DMS 273 (cell line): Measurements from ENCODE around the gene RAB9A.
A peak's percentile ranks its signal among the peaks of the same experiment; 100 is the strongest.
"Not testable (repeated sequence)": the region's sequence is repeated elsewhere in the genome, so short reads cannot be mapped to it uniquely, and the experiment has no call there.

Experiments
- DNase-seq: peaks from one replicate; lab custom pipeline; 2025; ENCODE audit not compliant: unreplicated experiment; lab: John Stamatoyannopoulos, UW

Gene RAB9A

GRCh38 chrX:13699183-13699826 is 10.4 kb downstream of the RAB9A start:
- DNase-seq: no peak

GRCh38 chrX:13700380-13700779 is 11.5 kb downstream of the RAB9A start:
- DNase-seq: no peak

- no peak for DNase-seq
Measured at GRCh38 chrX:13702111-13702789, 13.3 kb downstream of the RAB9A start.

- DNase-seq: no peak
Measured at GRCh38 chrX:13703135-13703534, 14.2 kb downstream of the RAB9A start.

- DNase-seq: no peak
Measured at GRCh38 chrX:13703589-13703988, 14.7 kb downstream of the RAB9A start.

- DNase-seq: no peak
Measured at GRCh38 chrX:13711141-13711540, 22.2 kb downstream of the RAB9A start.

- no peak for DNase-seq
Measured at GRCh38 chrX:13716455-13716854, 27.5 kb downstream of the RAB9A start.

- no peak for DNase-seq
Measured at GRCh38 chrX:13716905-13717304, 28.0 kb downstream of the RAB9A start.

GRCh38 chrX:13717700-13718472 is 29.0 kb downstream of the RAB9A start:
- DNase-seq: no peak

GRCh38 chrX:13719192-13719856 is 30.4 kb downstream of the RAB9A start:
- DNase-seq: no peak

GRCh38 chrX:13721371-13721770 is 32.4 kb downstream of the RAB9A start:
- peak; percentile 48 for DNase-seq

- DNase-seq: peak; percentile 43
Measured at GRCh38 chrX:13721819-13722519, 33.0 kb downstream of the RAB9A start.

- not testable (repeated sequence) for DNase-seq
Measured at GRCh38 chrX:13724878-13725277, 36.0 kb downstream of the RAB9A start.

GRCh38 chrX:13726583-13726982 is 37.7 kb downstream of the RAB9A start:
- not testable (repeated sequence) for DNase-seq

GRCh38 chrX:13730523-13730922 is 41.6 kb downstream of the RAB9A start:
- not testable (repeated sequence) for DNase-seq

GRCh38 chrX:13732246-13733067 is 43.5 kb downstream of the RAB9A start:
- no peak for DNase-seq

GRCh38 chrX:13733506-13733905 is 44.6 kb downstream of the RAB9A start:
- DNase-seq: no peak

- peak; percentile 97 for DNase-seq
Measured at GRCh38 chrX:13734278-13735172, 45.6 kb downstream of the RAB9A start, which contains the start of the genes OFD1 and TRAPPC2. OFD1 (plus strand) TSS chrX:13734748; CDS start chrX:13735072, 324 bp downstream. TRAPPC2 (minus strand) TSS chrX:13734620; CDS start chrX:13719963, 14,657 bp downstream.

- DNase-seq: no peak
Measured at GRCh38 chrX:13741695-13742094, 52.8 kb downstream of the RAB9A start.
